ENCODE data around the gene FXYD5.

GRCh38 chr19:35140207-35140961 is 14.2 kb upstream of the FXYD5 start:
- TF ChIP-seq, protein P1, sequence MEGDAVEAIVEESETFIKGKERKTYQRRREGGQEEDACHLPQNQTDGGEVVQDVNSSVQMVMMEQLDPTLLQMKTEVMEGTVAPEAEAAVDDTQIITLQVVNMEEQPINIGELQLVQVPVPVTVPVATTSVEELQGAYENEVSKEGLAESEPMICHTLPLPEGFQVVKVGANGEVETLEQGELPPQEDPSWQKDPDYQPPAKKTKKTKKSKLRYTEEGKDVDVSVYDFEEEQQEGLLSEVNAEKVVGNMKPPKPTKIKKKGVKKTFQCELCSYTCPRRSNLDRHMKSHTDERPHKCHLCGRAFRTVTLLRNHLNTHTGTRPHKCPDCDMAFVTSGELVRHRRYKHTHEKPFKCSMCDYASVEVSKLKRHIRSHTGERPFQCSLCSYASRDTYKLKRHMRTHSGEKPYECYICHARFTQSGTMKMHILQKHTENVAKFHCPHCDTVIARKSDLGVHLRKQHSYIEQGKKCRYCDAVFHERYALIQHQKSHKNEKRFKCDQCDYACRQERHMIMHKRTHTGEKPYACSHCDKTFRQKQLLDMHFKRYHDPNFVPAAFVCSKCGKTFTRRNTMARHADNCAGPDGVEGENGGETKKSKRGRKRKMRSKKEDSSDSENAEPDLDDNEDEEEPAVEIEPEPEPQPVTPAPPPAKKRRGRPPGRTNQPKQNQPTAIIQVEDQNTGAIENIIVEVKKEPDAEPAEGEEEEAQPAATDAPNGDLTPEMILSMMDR (conservative IDR thresholded peaks at IDR 0.05; ENCODE audit: low read length): no peak
- TF ChIP-seq EZH2phosphoT487 (IDR thresholded peaks at IDR 0.05; ENCODE audit: borderline replicate concordance, low read depth, low read length): no peak
